Activated naive CD8-positive, alpha-beta T cell treated with anti-CD3 and anti-CD28 coated beads for 36 hours (primary cell): ENCODE data around the gene TMPRSS11A. TPM values are rescaled to one million over a fixed set of nuclear protein-coding genes. Genes with fewer than 3 reads are reported as not detected.

ENCODE experiments used
- DNase-seq: peaks from one replicate; pipeline ENCODE4 v3.0.0; 2021
- H3K27ac Mint-ChIP-seq: one replicate; pipeline ENCODE4 v1.8.0; 2022; ENCODE audit warnings: mild to moderate bottlenecking, moderate library complexity, mixed read lengths
- H3K27me3 Mint-ChIP-seq: one replicate; pipeline ENCODE4 v1.8.0; 2022; ENCODE audit warnings: mild to moderate bottlenecking, mixed read lengths
- H3K36me3 Mint-ChIP-seq: one replicate; pipeline ENCODE4 v1.8.0; 2021; ENCODE audit warnings: mild to moderate bottlenecking, mixed read lengths
- H3K4me1 Mint-ChIP-seq: one replicate; pipeline ENCODE4 v1.8.0; 2021; ENCODE audit warnings: mixed read lengths
- H3K4me3 Mint-ChIP-seq: one replicate; pipeline ENCODE4 v1.8.0; 2022; ENCODE audit warnings: mild to moderate bottlenecking, moderate library complexity, mixed read lengths
- H3K9me3 Mint-ChIP-seq: one replicate; pipeline ENCODE4 v1.8.0; 2022; ENCODE audit warnings: mixed read lengths
- total RNA-seq, 2 experiments: library from RNA; stranded (reverse); gene quantifications; one replicate each; pipeline ENCODE4 v1.2.3, GENCODE V29; 2021

TMPRSS11A gene
- total RNA-seq = not detected

DNA sequence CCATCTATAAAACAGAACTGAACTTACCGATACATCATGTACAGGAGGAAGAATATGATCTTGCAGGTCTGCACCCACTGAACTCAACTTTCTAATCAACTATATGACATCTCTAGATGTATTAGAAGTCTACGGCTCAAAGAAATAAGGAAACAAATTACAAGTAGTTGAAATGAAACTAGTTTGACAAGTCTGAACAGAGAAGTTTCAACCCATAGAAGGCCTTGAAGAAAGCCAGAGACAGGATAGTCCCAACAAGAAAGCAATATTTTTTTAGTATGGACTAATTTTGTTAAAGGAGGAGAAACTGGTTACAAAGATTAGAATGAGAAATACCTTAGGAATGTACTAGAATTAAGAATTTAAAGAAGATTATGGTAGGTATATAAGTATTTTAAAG is at the start of gene TMPRSS11A:
Gene TMPRSS11A, minus strand, starts transcription at position 138 of the 400 bp plus-strand sequence. Its CDS starts 100 bp downstream, at position 38.
- Mint-ChIP-seq H3K27me3 (peaks cover 3% of the 10 kb centered on the region), H3K4me1 (no peaks in the 10 kb centered on the region), H3K4me3 (no peak within 1 kb of the TSS), H3K36me3 (no peaks in the 10 kb centered on the region), H3K9me3 (peaks cover 1% of the 10 kb centered on the region), H3K27ac (no peak within 1 kb of the TSS)
- no peak for DNase-seq

- peaks cover 4% of the 10 kb centered on the region for H3K27me3 Mint-ChIP-seq
- no peaks in the 10 kb centered on the region for H3K4me1 Mint-ChIP-seq
- DNase-seq = no peak
- no peak overlapping the region for H3K4me3 Mint-ChIP-seq
- H3K27ac Mint-ChIP-seq = no peak overlapping the region
- peaks cover 2% of the 10 kb centered on the region for H3K9me3 Mint-ChIP-seq
- no peaks in the 10 kb centered on the region for H3K36me3 Mint-ChIP-seq
Measured at GRCh38 chr4:68011684-68012083, 48.4 kb upstream of the TMPRSS11A start.

GRCh38 chr4:68002906-68003305 is 39.6 kb upstream of the TMPRSS11A start:
- DNase-seq = no peak
- Mint-ChIP-seq H3K4me3 (no peak overlapping the region), H3K27me3 (no peaks in the 10 kb centered on the region), H3K9me3 (peaks cover 4% of the 10 kb centered on the region), H3K36me3 (no peaks in the 10 kb centered on the region), H3K4me1 (no peaks in the 10 kb centered on the region), H3K27ac (no peak overlapping the region)

DNA sequence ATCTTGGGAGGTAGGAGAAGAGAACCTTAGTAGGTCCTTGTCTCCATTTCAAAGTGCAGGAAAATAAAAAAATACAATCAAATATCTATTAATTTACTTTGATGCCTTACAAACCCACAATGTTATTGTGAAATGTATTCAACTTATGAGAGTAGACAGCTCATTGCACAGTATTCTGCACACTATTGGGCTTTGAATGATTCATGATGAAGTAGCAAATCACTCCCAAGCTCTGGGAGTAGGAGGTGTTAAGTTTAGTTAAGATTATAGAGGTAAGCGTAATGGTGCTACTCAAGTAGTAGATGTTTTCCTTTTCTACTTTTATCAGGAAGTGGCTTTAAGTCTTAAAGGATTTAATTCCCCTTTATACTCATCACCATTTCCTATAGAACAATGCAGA is 32.8 kb upstream of the TMPRSS11A start:
- H3K27ac Mint-ChIP-seq = no peak overlapping the region
- no peaks in the 10 kb centered on the region for H3K27me3 Mint-ChIP-seq
- H3K9me3 Mint-ChIP-seq = no peaks in the 10 kb centered on the region
- no peaks in the 10 kb centered on the region for H3K36me3 Mint-ChIP-seq
- DNase-seq = no peak
- no peak overlapping the region for H3K4me3 Mint-ChIP-seq
- H3K4me1 Mint-ChIP-seq = no peaks in the 10 kb centered on the region

GRCh38 chr4:67988991-67989390 is 25.7 kb upstream of the TMPRSS11A start:
- Mint-ChIP-seq H3K4me1 (no peaks in the 10 kb centered on the region), H3K36me3 (no peaks in the 10 kb centered on the region), H3K27ac (no peak overlapping the region), H3K4me3 (no peak overlapping the region), H3K27me3 (peaks cover 4% of the 10 kb centered on the region), H3K9me3 (no peaks in the 10 kb centered on the region)
- no peak for DNase-seq

GRCh38 chr4:67983333-67983732 is 20.0 kb upstream of the TMPRSS11A start:
- Mint-ChIP-seq H3K27ac (no peak overlapping the region), H3K9me3 (no peaks in the 10 kb centered on the region), H3K27me3 (peaks cover 4% of the 10 kb centered on the region), H3K36me3 (no peaks in the 10 kb centered on the region), H3K4me1 (no peaks in the 10 kb centered on the region), H3K4me3 (no peak overlapping the region)
- DNase-seq = no peak

GRCh38 chr4:67980512-67980911 is 17.2 kb upstream of the TMPRSS11A start:
- Mint-ChIP-seq H3K27me3 (no peaks in the 10 kb centered on the region), H3K4me3 (no peak overlapping the region), H3K9me3 (peaks cover 4% of the 10 kb centered on the region), H3K4me1 (no peaks in the 10 kb centered on the region), H3K27ac (no peak overlapping the region), H3K36me3 (no peaks in the 10 kb centered on the region)
- no peak for DNase-seq

- Mint-ChIP-seq H3K36me3 (no peaks in the 10 kb centered on the region), H3K27ac (no peak overlapping the region), H3K9me3 (peaks cover 11% of the 10 kb centered on the region), H3K4me1 (no peaks in the 10 kb centered on the region), H3K4me3 (no peak overlapping the region), H3K27me3 (no peaks in the 10 kb centered on the region)
- no peak for DNase-seq
Measured at GRCh38 chr4:67973608-67974007, 10.3 kb upstream of the TMPRSS11A start.

GRCh38 chr4:67954890-67955289 is 8.4 kb downstream of the TMPRSS11A start:
- H3K36me3 Mint-ChIP-seq = no peaks in the 10 kb centered on the region
- H3K4me1 Mint-ChIP-seq = no peaks in the 10 kb centered on the region
- H3K27me3 Mint-ChIP-seq = no peaks in the 10 kb centered on the region
- H3K27ac Mint-ChIP-seq = no peak overlapping the region
- H3K9me3 Mint-ChIP-seq = peaks cover 1% of the 10 kb centered on the region
- no peak for DNase-seq
- no peak overlapping the region for H3K4me3 Mint-ChIP-seq

- Mint-ChIP-seq H3K27ac (no peak overlapping the region), H3K36me3 (no peaks in the 10 kb centered on the region), H3K27me3 (no peaks in the 10 kb centered on the region), H3K4me3 (no peak overlapping the region), H3K4me1 (no peaks in the 10 kb centered on the region), H3K9me3 (no peaks in the 10 kb centered on the region)
- no peak for DNase-seq
Measured at GRCh38 chr4:67941074-67941473, 22.2 kb downstream of the TMPRSS11A start.

- no peak for DNase-seq
- Mint-ChIP-seq H3K27ac (no peak overlapping the region), H3K9me3 (no peaks in the 10 kb centered on the region), H3K27me3 (no peaks in the 10 kb centered on the region), H3K36me3 (no peaks in the 10 kb centered on the region), H3K4me1 (no peaks in the 10 kb centered on the region), H3K4me3 (no peak overlapping the region)
Measured at GRCh38 chr4:67940506-67940905, 22.8 kb downstream of the TMPRSS11A start.

- H3K4me1 Mint-ChIP-seq = no peaks in the 10 kb centered on the region
- no peak for DNase-seq
- H3K9me3 Mint-ChIP-seq = no peaks in the 10 kb centered on the region
- no peak overlapping the region for H3K27ac Mint-ChIP-seq
- H3K4me3 Mint-ChIP-seq = no peak overlapping the region
- no peaks in the 10 kb centered on the region for H3K36me3 Mint-ChIP-seq
- H3K27me3 Mint-ChIP-seq = no peaks in the 10 kb centered on the region
Measured at GRCh38 chr4:67939195-67939594, 24.1 kb downstream of the TMPRSS11A start.

GRCh38 chr4:67935888-67936287 is 27.4 kb downstream of the TMPRSS11A start:
- Mint-ChIP-seq H3K36me3 (no peaks in the 10 kb centered on the region), H3K4me1 (no peaks in the 10 kb centered on the region), H3K27ac (no peak overlapping the region), H3K9me3 (no peaks in the 10 kb centered on the region), H3K4me3 (no peak overlapping the region), H3K27me3 (no peaks in the 10 kb centered on the region)
- no peak for DNase-seq

GRCh38 chr4:67934628-67935027 is 28.7 kb downstream of the TMPRSS11A start:
- no peak for DNase-seq
- Mint-ChIP-seq H3K9me3 (no peaks in the 10 kb centered on the region), H3K27ac (no peak overlapping the region), H3K4me3 (no peak overlapping the region), H3K4me1 (no peaks in the 10 kb centered on the region), H3K36me3 (no peaks in the 10 kb centered on the region), H3K27me3 (no peaks in the 10 kb centered on the region)

DNA sequence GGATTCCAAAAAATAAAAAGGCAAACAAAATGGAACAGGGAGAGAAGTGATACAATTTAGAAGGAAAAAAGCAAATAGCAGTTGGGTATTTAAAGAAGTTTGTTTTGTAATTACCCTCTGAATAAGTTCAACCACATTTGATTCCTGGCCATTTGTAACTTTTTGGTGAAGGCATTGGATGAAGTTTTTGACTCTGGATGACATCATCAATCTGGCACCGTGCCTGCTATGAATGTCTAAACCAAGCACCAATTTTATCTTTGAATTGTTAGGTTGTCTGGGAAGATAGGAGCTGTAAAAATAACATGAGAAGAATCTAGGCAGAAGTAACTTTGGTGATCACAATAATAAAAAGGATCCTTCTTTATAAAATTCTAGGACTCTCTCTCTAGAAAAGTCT is 29.5 kb downstream of the TMPRSS11A start:
- H3K4me3 Mint-ChIP-seq = no peak overlapping the region
- H3K27me3 Mint-ChIP-seq = peaks cover 1% of the 10 kb centered on the region
- H3K4me1 Mint-ChIP-seq = no peaks in the 10 kb centered on the region
- no peak for DNase-seq
- H3K27ac Mint-ChIP-seq = no peak overlapping the region
- no peaks in the 10 kb centered on the region for H3K36me3 Mint-ChIP-seq
- H3K9me3 Mint-ChIP-seq = no peaks in the 10 kb centered on the region

GRCh38 chr4:67933038-67933437 is 30.3 kb downstream of the TMPRSS11A start:
- Mint-ChIP-seq H3K4me3 (no peak overlapping the region), H3K27me3 (peaks cover 4% of the 10 kb centered on the region)
- DNase-seq = no peak

DNA sequence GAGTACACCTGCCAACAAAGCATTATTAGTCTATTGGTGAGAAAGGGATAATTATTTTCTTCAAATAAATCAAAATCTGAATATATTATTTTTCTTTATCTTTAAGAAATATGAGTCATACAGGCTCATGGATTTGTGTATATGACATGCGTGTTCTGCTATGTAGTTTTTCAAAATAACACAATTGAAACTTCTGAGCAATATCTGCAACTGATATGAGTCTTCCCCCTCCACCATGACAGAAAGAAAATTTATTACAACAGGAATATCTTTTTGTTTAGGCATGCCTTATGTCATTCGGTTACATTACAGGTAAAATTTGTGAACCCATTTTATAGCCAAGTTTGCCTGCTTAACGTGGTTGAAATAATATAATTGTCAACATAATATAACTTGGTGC is 32.0 kb downstream of the TMPRSS11A start:
- Mint-ChIP-seq H3K4me1 (no peaks in the 10 kb centered on the region), H3K9me3 (no peaks in the 10 kb centered on the region), H3K36me3 (no peaks in the 10 kb centered on the region), H3K4me3 (no peak overlapping the region), H3K27me3 (peaks cover 4% of the 10 kb centered on the region), H3K27ac (no peak overlapping the region)
- DNase-seq = no peak

More at GRCh38 chr4:67933038-67933437, 30.3 kb downstream of the TMPRSS11A start:
- no peaks in the 10 kb centered on the region for H3K4me1 Mint-ChIP-seq
- H3K9me3 Mint-ChIP-seq = no peaks in the 10 kb centered on the region
- H3K27ac Mint-ChIP-seq = no peak overlapping the region
- no peaks in the 10 kb centered on the region for H3K36me3 Mint-ChIP-seq
